GM12891 (cell line): ENCODE measurements around the gene DBN1.

Experiments
- DNase-seq: peaks from one replicate; pipeline ENCODE4 v3.0.0; 2011; ENCODE audit warnings: low spot score; ENCODE audit not compliant: insufficient read length
- FAIRE-seq: peaks from 2 replicates; lab custom pipeline; 2011; peaks lifted over from hg19 to GRCh38; lab: Jason Lieb, UNC
- PAX5 ChIP-seq: IDR thresholded peaks from 2 replicates; pipeline ENCODE4 v1.6.1; 2011; ENCODE audit warnings: low read length, moderate library complexity, mild to moderate bottlenecking; ENCODE audit not compliant: insufficient read depth, severe bottlenecking
- POLR2A ChIP-seq: IDR thresholded peaks from 2 replicates; pipeline ENCODE4 v1.6.1; 2011; ENCODE audit warnings: low read depth, low read length, control low read depth
- POLR2AphosphoS5 ChIP-seq: IDR thresholded peaks from 2 replicates; pipeline ENCODE4 v1.6.1; 2011; ENCODE audit warnings: low read depth, low read length, control low read depth
- POU2F2 ChIP-seq: IDR thresholded peaks from 2 replicates; pipeline ENCODE4 v1.6.1; 2011; ENCODE audit warnings: low read depth, mild to moderate bottlenecking, control low read depth, low read length, moderate library complexity
- SPI1 ChIP-seq: IDR thresholded peaks from 2 replicates; pipeline ENCODE4 v1.6.1; 2011; ENCODE audit warnings: low read depth, low read length, control low read depth
- TAF1 ChIP-seq: IDR thresholded peaks from 2 replicates; pipeline ENCODE4 v1.6.1; 2011; ENCODE audit warnings: low read depth, low read length, control low read depth

DBN1 gene

GRCh38 chr5:177512736-177513380, 39.4 kb upstream of the DBN1 start:
- TF ChIP-seq POLR2AphosphoS5 (no peak), TAF1 (no peak), POU2F2 (no peak), SPI1 (no peak), POLR2A (no peak), PAX5 (no peak)
- DNase-seq: no peak

GRCh38 chr5:177511796-177512675, 38.6 kb upstream of the DBN1 start:
- DNase-seq (no peak), FAIRE-seq (no peak)
- TF ChIP-seq SPI1 (no peak), PAX5 (no peak), TAF1 (no peak), POU2F2 (no peak), POLR2AphosphoS5 (no peak), POLR2A (no peak)

More at GRCh38 chr5:177512736-177513380, 39.4 kb upstream of the DBN1 start:
- FAIRE-seq: no peak

- TF ChIP-seq SPI1 (no peak), PAX5 (no peak), POLR2AphosphoS5 (no peak), POLR2A (no peak), TAF1 (no peak), POU2F2 (no peak)
- DNase-seq (no peak), FAIRE-seq (no peak)
These were observed 37.7 kb upstream of the DBN1 start for GRCh38 chr5:177511181-177511580.

DNA sequence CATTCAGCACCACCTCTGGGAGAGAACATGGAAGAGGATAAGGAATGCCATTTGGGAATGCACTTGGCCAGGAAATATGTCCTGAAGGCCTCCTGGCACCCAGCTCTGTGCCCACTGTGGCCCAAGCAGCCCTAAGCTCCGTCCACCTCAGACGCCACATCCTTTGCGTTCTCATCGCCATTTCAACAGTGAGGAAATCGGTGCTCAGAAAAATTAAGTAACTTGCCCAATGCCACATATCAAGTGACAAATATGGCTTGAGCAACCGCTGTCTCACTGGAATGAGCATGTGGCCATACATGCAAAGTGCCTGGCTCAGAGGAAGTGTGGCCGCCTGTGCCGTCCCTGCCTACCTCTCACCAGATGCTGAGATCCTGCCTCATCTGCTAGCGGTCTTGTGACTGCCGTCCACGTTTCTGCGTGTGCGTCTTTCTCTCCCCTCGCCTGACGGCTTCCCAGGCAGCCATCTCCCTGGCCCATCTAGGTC, 37.2 kb upstream of the DBN1 start:
- TF ChIP-seq POU2F2: peak; percentile 51; the same call in 1 of the 2 replicates
- TF ChIP-seq PAX5: no peak
- peak; percentile 46; the same call in 1 of the 2 replicates for TF ChIP-seq SPI1
- TF ChIP-seq POLR2A: no peak; the same call in 1 of the 2 replicates
- FAIRE-seq: no peak
- no peak for DNase-seq

- FAIRE-seq (no peak), DNase-seq (no peak)
- TF ChIP-seq POU2F2: no peak
- 0 out of 2 replicates have a peak, but pooled peaks have one; percentile 17 for TF ChIP-seq POLR2A
- TF ChIP-seq SPI1: no peak
- peak; percentile 60 for TF ChIP-seq POLR2AphosphoS5
- TF ChIP-seq TAF1: no peak
- no peak for TF ChIP-seq PAX5
These were observed 36.6 kb upstream of the DBN1 start for GRCh38 chr5:177509991-177510566.

GRCh38 chr5:177509381-177509951, 36.0 kb upstream of the DBN1 start, which contains the start of gene DOK3:
TSS of gene DOK3 (minus strand) at chr5:177509826. CDS start at chr5:177509540, 286 bp downstream.
- FAIRE-seq (no peak), DNase-seq (no peak)
- TF ChIP-seq SPI1 (peak; percentile 88), PAX5 (no peak)

GRCh38 chr5:177508837-177509236, 35.4 kb upstream of the DBN1 start:
- TF ChIP-seq PAX5 (no peak), POLR2AphosphoS5 (peak; percentile 77; the same call in 1 of the 2 replicates), SPI1 (no peak), POU2F2 (peak; percentile 93), TAF1 (peak; percentile 41; the same call in 1 of the 2 replicates), POLR2A (no peak; the same call in none of the 2 replicates)
- FAIRE-seq (peak; percentile 97), DNase-seq (no peak)

DNA sequence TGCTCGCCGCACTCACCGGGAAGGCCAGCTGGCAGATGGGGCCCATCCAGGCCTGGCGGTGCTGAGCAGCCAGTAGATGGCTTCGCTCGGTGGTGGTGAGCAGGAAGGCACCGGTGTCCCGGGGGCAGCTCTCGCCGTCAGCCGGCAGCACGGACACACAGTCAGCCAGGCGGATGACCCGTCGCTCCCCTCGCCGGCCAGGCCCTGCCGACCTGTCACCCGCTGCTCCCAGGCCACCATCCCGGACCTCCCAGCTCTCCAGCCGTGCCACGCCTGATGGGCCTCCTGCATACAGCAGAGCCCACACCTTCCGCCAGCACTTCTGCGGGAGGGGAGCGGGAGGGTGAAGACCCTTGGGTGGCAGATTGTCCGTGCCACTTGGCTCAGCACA, 34.8 kb upstream of the DBN1 start:
- FAIRE-seq (no peak), DNase-seq (no peak)
- no peak for TF ChIP-seq POU2F2
- TF ChIP-seq POLR2AphosphoS5: no peak
- no peak for TF ChIP-seq SPI1
- TF ChIP-seq TAF1: no peak
- TF ChIP-seq POLR2A: no peak
- no peak for TF ChIP-seq PAX5
